Heart left ventricle (tissue), 16 donors: ENCODE data around the gene MTRFR. TPM values are rescaled to one million over a fixed set of nuclear protein-coding genes. Genes with fewer than 3 reads are reported as not detected.

ENCODE experiments used
- ATAC-seq, 4 donors: fragments of 200-7000 bp; cut with Tn5 transposase; one replicate each; pipeline ENCODE4 v1.9.1; 2020 to 2022; ENCODE audit warnings: moderate library complexity in 4 of 4, mild to moderate bottlenecking in 3 of 4, moderate number of reproducible peaks in 1 of 4
- DNase-seq, 5 donors: peaks; one replicate each; pipeline ENCODE4 v3.0.0-alpha.2; 2020
- H3K27ac ChIP-seq, 12 donors: fragments of 200-600 bp; sonication (generic) in 4 of 12; one replicate each; pipeline versions ENCODE4 v1.5.0 to v1.8.0; 2016 to 2022; ENCODE audit warnings: mild to moderate bottlenecking in 2 of 12
- H3K27me3 ChIP-seq, 9 donors: fragments of 200-600 bp; sonication (generic) in 2 of 9; one replicate each; pipeline versions ENCODE4 v1.5.1 to v1.8.0; 2016 to 2022; ENCODE audit warnings: mild to moderate bottlenecking in 3 of 9
- H3K36me3 ChIP-seq, 9 donors: fragments of 200-600 bp; sonication (generic) in 2 of 9; one replicate each; pipeline versions ENCODE4 v1.5.0 to v1.8.0; 2018 to 2022; ENCODE audit warnings: mild to moderate bottlenecking in 2 of 9
- H3K4me1 ChIP-seq, 12 donors: fragments of 200-600 bp; sonication (generic) in 4 of 12; one replicate each; pipeline versions ENCODE4 v1.5.0 to v1.8.0; 2016 to 2022; ENCODE audit warnings: mild to moderate bottlenecking in 3 of 12
- H3K4me3 ChIP-seq, 12 donors: fragments of 200-600 bp; sonication (generic) in 4 of 12; one replicate each; pipeline versions ENCODE4 v1.5.0 to v1.8.0; 2017 to 2022; ENCODE audit warnings: mild to moderate bottlenecking in 9 of 12, moderate library complexity in 4 of 12
- H3K9me3 ChIP-seq, 12 donors: fragments of 200-600 bp; sonication (generic) in 4 of 12; one replicate each; pipeline versions ENCODE4 v1.5.0 to v1.8.0; 2016 to 2022; ENCODE audit warnings: mild to moderate bottlenecking in 1 of 12
- POLR2A ChIP-seq, 2 donors: fragments of 450-650 bp; IDR thresholded peaks; one replicate each; pipeline ENCODE4 v1.6.1; 2017; ENCODE audit warnings: antibody characterized with exemption in 2 of 2, mild to moderate bottlenecking in 2 of 2, moderate library complexity in 2 of 2
- WGBS, 4 donors: extraction: QIAGEN DNeasy Blood & Tissue Kit in 2 of 4; methylation state at CpG; one replicate each; pipeline versions ENCODE4 v1.1.5 to v1.1.7; 2013 to 2018; 5-methylcytosine and 5-hydroxymethylcytosine counted together
- intact Hi-C, 10 donors: fragments of 100-400 bp; cut with DNase I; formaldehyde crosslinking; loops; one replicate each; pipeline versions ENCODE4 v1.11.1 to v1.14.2; 2022
- polyA plus RNA-seq, 2 donors: library from polyadenylated mRNA; stranded (reverse); fragments of 200-250 nt; gene quantifications; one replicate each; pipeline ENCODE4 v1.2.3, GENCODE V29; 2013
- total RNA-seq, 9 donors: library from RNA; depleted of rRNA in 2 of 9; stranded (reverse); fragments of >200 nt in 2 of 9; fragmentation: NEBNext Ultra II Directional in 3 of 9; extraction: Animal tissue kit (Norgen Biotek cat#: 25700) in 3 of 9; gene quantifications; one replicate each; pipeline versions ENCODE4 v1.1.0 to v1.2.4, GENCODE V29; 2016 to 2023
- TF ChIP-seq, protein P1 (sequence below), 12 donors: fragments of 200-600 bp; sonication (generic) in 4 of 12; IDR thresholded peaks; one replicate each; pipeline versions ENCODE4 v1.5.0 to v1.8.0; 2018 to 2022; ENCODE audit warnings: antibody characterized with exemption in 12 of 12, mild to moderate bottlenecking in 5 of 12
- donor health status: ischemic (EF 13 %, LVEDD 7.1; RV severe dilation, severe dysfunction).
- donor health status: healthy with polysubstance abuse.
- donor health status: DM: no; HTN: yes; CAD: no.
- donor health status: DM: no; HTN: no; CAD: no.
- donor health status: ischemic (EF 25% LVEDD 6.9; RV normal size, moderate dysfunction).
- donor health status: ischemic (EF 25% LVEDD 5.7; RV mildly dilated, moderate dysfunction).
- donor health status: healthy.
- donor health status: DM: yes; HTN: yes; CAD: no.
- donor health status: ischemic (EF 35%, LVEDD 5.7; RV mildly dilated, moderate dysfunction).
- donor health status: nonischemic (EF 11% LVEDD 7.7; RV severe dilation, severe dysfunction).
- donor health status: DM: yes; HTN: yes; CAD: no.
- donor health status: PGD.
- donor health status: ischemic (EF 29% LVEDD 5.4; RV normal size, mild dysfunction).
- donor health status: nonischemic (EF 23%, LVEDD 6.1; RV moderate dilation, normal function).

Gene MTRFR
- total and polyA plus RNA-seq, 11 donors: 7.9 to 16.0 (median 11.8) TPM

DNA sequence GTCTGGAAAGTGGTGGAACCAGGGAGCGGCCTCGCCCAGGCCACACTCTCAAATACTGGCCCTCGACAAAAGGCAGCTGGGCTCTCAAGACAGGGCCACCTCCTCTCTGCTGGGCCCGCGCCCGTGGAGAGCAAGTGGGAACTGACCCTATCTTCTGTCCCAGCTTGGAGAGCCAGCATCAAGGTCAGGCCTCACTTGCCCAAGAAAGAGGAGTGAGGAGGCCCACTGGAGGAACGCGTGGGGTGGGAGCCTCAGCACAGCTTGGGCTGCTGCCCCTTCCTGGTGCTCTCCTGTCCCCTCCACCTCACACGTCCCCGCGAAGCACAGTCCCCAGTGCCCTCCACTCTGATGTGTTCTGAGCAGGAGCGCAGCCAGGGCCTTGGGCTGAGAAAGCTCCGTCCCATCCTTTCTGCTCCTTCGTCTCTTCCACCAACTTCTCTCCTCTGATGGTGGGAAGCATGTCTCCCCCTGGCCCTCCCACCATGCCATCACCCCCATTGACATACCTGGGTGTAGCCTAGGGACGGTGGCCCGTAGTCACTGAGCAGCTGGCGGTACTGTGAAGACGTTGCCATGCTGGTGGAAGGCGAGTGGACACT, 33.5 kb downstream of the MTRFR start:
- H3K4me1 ChIP-seq: peaks cover 3 to 33% (median 26%) of the 10 kb centered on the region in 12 donors
- no peak overlapping the region for H3K4me3 ChIP-seq
- WGBS, 4 donors: 84 to 94% (median 90%) methylated on average over 13 to 19 of the region's 19 CpGs
- peaks cover 0 to 51% (median 33%) of the 10 kb centered on the region in 9 donors for H3K36me3 ChIP-seq
- H3K9me3 ChIP-seq: no peaks in the 10 kb centered on the region
- no peaks in the 10 kb centered on the region for H3K27me3 ChIP-seq
- no peak for DNase-seq
- no peak for TF ChIP-seq POLR2A (IDR thresholded peaks at IDR 0.05)
- TF ChIP-seq, protein P1, sequence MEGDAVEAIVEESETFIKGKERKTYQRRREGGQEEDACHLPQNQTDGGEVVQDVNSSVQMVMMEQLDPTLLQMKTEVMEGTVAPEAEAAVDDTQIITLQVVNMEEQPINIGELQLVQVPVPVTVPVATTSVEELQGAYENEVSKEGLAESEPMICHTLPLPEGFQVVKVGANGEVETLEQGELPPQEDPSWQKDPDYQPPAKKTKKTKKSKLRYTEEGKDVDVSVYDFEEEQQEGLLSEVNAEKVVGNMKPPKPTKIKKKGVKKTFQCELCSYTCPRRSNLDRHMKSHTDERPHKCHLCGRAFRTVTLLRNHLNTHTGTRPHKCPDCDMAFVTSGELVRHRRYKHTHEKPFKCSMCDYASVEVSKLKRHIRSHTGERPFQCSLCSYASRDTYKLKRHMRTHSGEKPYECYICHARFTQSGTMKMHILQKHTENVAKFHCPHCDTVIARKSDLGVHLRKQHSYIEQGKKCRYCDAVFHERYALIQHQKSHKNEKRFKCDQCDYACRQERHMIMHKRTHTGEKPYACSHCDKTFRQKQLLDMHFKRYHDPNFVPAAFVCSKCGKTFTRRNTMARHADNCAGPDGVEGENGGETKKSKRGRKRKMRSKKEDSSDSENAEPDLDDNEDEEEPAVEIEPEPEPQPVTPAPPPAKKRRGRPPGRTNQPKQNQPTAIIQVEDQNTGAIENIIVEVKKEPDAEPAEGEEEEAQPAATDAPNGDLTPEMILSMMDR (IDR thresholded peaks at IDR 0.05): no peak
- ATAC-seq: no peak
- no peak overlapping the region for H3K27ac ChIP-seq
- intact Hi-C loops: loop anchor here in 2 of 10 donors (10.0 kb wide), 1 partner anchor 338 kb away; the partner anchor contains the start of gene DDX55 (in 2 of the 2)

DNA sequence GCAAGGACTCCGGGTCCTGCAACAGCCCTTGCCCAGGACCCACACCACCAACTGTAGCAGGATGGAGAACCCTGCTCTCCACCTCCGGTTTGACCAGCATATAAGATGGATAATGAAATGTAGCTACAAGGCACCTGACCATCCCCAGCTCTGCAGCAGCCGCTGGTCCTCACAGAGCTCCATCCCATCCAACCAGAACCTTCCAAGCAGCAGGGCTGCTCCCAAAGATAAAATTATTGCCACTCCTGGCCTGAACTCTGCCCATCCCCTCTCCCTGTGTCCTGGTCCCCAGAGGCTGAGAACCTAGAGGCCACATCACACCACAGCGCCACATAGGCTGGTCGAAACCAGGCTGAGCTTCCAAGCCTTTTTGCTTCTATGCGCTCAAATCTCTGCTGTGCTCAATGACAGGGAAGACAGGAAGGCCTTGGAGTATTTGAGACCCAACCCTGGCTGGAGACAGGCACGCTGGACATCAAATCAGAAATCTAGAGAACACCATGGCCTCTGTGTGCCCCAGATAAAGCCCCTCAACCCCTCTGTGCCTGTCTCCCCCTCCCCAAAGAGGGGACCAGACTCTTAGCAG, 34.2 kb downstream of the MTRFR start:
- Histone ChIP-seq H3K4me1 (peaks cover 3 to 38% (median 29%) of the 10 kb centered on the region in 12 donors), H3K27ac (peak overlapping the region in 10 of 12 donors; percentile 13 to 93 (median 84)), H3K27me3 (no peaks in the 10 kb centered on the region), H3K9me3 (no peaks in the 10 kb centered on the region), H3K36me3 (peaks cover 0 to 45% (median 26%) of the 10 kb centered on the region in 9 donors), H3K4me3 (no peak overlapping the region)
- TF ChIP-seq, protein P1 (IDR thresholded peaks at IDR 0.05): no peak
- 92 to 95% (median 93%) methylated on average over 5 to 7 of the region's 7 CpGs for WGBS, 4 donors
- ATAC-seq: no peak
- intact Hi-C loops: loop anchor here in 2 of 10 donors (10.0 kb wide), 1 partner anchor 337 kb away; the partner anchor contains the start of gene DDX55 (in 2 of the 2)
- no peak for DNase-seq

DNA sequence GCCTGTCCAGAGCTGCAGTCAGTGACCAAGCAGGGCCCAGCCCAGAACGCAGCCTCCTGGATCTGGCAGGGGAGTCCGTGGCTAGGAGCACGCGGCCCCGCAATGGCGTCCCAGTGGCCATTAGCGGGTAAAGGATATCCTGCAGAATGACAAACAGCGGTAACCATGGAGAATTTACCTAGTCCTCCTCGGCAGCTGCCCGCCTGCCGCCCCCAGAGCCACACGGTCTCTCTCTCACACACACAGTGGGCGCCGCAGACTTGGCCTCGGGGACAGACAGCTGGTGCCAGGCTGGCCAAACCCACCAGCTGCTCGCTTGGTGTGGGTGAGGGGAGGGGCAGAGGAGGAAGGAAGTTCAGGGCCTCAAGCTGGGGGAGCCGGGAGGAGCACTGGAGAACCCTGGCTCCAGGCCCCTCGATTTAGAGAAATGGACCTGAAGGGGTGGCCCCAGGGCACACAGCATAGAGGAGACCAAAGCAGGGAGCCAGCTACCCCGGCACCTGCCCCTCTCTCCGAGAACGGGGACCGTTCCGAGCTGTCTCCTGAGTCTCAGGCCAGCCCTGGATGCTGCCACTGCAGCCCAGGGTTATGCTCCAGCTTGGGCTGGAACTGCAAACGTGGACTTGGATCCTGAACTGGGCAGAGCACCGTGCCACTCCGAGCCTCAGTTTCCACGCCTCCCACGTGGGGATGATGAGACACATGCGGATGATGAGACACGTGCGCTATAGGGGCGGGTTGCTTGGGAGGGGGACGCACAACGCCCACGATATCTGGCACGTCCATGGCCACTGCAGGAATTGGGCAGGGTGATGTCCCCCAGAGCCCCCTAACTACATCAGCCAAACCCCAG, 35.0 kb downstream of the MTRFR start:
- Histone ChIP-seq H3K27me3 (no peaks in the 10 kb centered on the region), H3K4me1 (peaks cover 3 to 39% (median 29%) of the 10 kb centered on the region in 12 donors), H3K9me3 (no peaks in the 10 kb centered on the region), H3K36me3 (peaks cover 0 to 37% (median 20%) of the 10 kb centered on the region in 9 donors), H3K27ac (peak overlapping the region in 11 of 12 donors; percentile 13 to 93 (median 84)), H3K4me3 (peak overlapping the region in 5 of 12 donors; percentile 6 to 93 (median 77))
- ATAC-seq (peak in 3 of 4 donors; percentile 5 to 28 (median 5)), DNase-seq (peak in 4 of 5 donors; percentile 48 to 74 (median 60))
- intact Hi-C loops: loop anchor here in 2 of 10 donors (10.0 kb wide), 1 partner anchor 337 kb away; the partner anchor contains the start of gene DDX55 (in 2 of the 2)
- 52 to 61% (median 54%) methylated on average over 30 to 36 of the region's 36 CpGs for WGBS, 4 donors
- no peak for TF ChIP-seq POLR2A (IDR thresholded peaks at IDR 0.05)
- TF ChIP-seq, protein P1 (IDR thresholded peaks at IDR 0.05): no peak
